ENCODE data around the gene IGSF5. TPM values are rescaled to one million over a fixed set of nuclear protein-coding genes. Genes with fewer than 3 reads are reported as not detected.
A peak's percentile ranks its signal among the peaks of the same experiment; 100 is the strongest.

The IGSF5 gene
- total RNA-seq, 1 donor from 2014 or later, result 1.5 TPM

DNA sequence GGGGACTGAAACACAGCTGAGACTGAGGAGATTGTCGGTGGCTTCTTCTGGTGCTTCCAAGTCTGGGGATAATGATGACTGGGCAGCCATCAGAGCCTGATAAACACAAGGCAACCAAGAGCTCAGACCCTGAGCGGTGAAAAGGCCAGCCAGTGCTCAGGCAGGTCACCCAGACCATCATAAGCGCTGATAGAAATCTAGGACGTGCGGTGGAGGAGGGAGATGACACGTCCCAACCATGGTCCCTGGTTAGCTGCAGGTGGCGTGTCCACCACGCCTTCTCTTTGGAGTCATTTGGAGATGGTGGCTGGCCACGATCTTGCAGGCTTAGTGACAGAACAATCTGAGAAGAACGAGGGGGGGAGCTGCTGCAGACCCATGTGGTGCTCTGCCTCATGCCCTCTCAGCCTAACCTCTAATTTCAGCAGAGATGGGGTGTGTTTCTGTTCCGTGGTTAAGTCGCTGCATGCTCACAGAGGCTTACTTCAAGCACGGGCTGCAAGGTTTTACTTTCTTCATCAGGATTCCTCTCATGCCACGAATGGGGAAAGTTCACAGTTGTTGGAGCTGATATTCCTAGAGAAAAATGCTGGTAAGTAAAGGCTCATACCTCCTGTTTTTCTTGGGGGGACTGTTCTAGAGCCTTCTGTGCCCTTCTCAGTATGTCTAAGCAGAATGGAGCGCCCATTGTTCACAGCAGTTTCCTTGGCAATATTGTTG is 17.4 kb upstream of the IGSF5 start:
- H3K4me1 Mint-ChIP-seq (ENCODE audit: unreplicated experiment), result peaks cover 17% of the 10 kb centered on the region
- TF ChIP-seq, protein P1, sequence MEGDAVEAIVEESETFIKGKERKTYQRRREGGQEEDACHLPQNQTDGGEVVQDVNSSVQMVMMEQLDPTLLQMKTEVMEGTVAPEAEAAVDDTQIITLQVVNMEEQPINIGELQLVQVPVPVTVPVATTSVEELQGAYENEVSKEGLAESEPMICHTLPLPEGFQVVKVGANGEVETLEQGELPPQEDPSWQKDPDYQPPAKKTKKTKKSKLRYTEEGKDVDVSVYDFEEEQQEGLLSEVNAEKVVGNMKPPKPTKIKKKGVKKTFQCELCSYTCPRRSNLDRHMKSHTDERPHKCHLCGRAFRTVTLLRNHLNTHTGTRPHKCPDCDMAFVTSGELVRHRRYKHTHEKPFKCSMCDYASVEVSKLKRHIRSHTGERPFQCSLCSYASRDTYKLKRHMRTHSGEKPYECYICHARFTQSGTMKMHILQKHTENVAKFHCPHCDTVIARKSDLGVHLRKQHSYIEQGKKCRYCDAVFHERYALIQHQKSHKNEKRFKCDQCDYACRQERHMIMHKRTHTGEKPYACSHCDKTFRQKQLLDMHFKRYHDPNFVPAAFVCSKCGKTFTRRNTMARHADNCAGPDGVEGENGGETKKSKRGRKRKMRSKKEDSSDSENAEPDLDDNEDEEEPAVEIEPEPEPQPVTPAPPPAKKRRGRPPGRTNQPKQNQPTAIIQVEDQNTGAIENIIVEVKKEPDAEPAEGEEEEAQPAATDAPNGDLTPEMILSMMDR (conservative IDR thresholded peaks at IDR 0.05), result no peak
- H3K4me3 Mint-ChIP-seq, result no peak overlapping the region
- peaks cover 5% of the 10 kb centered on the region for H3K36me3 Mint-ChIP-seq
- H3K27me3 Mint-ChIP-seq, result no peaks in the 10 kb centered on the region
- no peak for DNase-seq (ENCODE audit: extremely low spot score, unreplicated experiment)
- H3K9me3 Mint-ChIP-seq, result peaks cover 10% of the 10 kb centered on the region
- no peak overlapping the region for H3K27ac Mint-ChIP-seq

DNA sequence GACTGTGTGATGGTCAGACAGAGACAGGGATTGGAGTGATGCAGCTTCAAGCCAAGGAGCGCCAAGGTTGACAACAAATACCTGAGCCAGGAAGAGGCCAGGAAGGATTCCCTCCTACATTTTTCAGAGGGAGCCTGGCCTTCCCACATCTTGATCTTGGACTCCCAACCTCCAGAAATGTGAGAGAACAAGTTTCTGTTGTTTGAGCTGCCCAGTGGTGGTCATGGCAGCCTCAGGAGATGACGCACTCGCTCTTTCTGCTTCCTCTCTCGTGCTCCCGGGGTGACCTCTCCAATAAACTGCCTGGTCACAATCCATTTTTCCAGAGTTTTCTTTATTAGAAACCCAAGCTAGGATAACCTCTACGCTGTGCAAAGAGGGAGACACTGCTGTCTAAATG is 16.6 kb upstream of the IGSF5 start:
- TF ChIP-seq, protein P1 (conservative IDR thresholded peaks at IDR 0.05), result no peak
- peaks cover 5% of the 10 kb centered on the region for H3K36me3 Mint-ChIP-seq
- H3K4me1 Mint-ChIP-seq (ENCODE audit: unreplicated experiment), result peaks cover 17% of the 10 kb centered on the region
- no peak for DNase-seq (ENCODE audit: extremely low spot score, unreplicated experiment)
- no peak overlapping the region for H3K4me3 Mint-ChIP-seq
- no peak overlapping the region for H3K27ac Mint-ChIP-seq
- peaks cover 7% of the 10 kb centered on the region for H3K9me3 Mint-ChIP-seq
- H3K27me3 Mint-ChIP-seq, result no peaks in the 10 kb centered on the region

DNA sequence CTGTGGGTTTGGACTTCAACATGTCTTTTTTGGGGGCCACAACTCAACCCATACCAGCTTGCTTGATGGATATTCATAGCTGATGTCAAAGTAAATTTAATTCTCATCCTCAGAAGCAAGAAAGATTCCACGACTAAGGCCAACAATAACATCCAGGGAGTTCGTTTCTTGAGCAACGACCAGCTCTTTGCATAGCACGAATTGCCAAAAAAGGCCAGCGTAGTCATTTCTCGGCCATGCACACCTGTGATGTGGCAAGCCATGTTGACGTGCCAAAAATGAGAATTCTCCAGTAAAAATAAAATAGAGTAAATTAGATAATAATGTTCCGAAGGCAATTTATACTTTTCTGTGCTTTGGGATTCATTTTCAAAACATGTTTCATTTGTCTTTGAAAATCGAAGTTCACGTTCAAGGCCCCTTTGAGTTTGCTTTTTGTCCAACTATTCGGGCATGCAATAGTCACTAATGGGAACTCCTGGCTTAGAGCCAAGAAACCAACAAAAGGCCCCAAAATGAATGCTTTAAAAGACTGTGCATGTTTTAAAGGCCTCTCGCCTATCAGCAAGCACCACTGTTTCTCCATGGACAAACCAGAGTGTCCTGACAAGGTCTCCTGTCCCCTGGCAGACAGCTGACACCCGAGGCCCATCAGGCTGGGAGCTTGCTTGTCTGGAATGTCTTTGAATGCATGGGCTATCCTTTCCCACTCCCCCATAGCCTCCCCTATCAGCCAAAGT is 14.4 kb upstream of the IGSF5 start:
- no peaks in the 10 kb centered on the region for H3K9me3 Mint-ChIP-seq
- H3K27me3 Mint-ChIP-seq, result no peaks in the 10 kb centered on the region
- peaks cover 17% of the 10 kb centered on the region for H3K4me1 Mint-ChIP-seq (ENCODE audit: unreplicated experiment)
- H3K4me3 Mint-ChIP-seq, result no peak overlapping the region
- no peak for DNase-seq (ENCODE audit: extremely low spot score, unreplicated experiment)
- no peaks in the 10 kb centered on the region for H3K36me3 Mint-ChIP-seq
- TF ChIP-seq, protein P1 (conservative IDR thresholded peaks at IDR 0.05), result no peak
- no peak overlapping the region for H3K27ac Mint-ChIP-seq

DNA sequence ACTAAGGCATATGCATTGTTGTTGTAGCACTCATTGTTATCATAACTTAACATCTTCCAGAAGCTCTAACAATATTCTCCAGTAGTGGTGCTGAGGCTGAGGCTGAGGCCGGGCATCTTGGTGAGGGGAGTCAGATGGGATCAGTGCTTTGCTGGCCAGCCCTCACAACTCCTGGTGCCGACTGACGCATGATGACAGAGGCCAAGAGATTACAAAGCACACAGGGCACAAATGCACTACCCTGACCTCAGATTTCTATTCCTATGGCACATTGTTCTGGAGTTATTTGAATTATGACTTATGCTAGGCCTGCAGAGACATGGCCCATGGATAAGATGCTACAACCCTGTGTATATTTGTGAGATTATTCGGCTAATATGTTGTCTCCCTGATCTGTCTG is 8.3 kb upstream of the IGSF5 start:
- H3K9me3 Mint-ChIP-seq, result peaks cover 14% of the 10 kb centered on the region
- peak overlapping the region; percentile 99 for H3K27ac Mint-ChIP-seq
- TF ChIP-seq, protein P1 (conservative IDR thresholded peaks at IDR 0.05), result no peak
- H3K4me3 Mint-ChIP-seq, result no peak overlapping the region
- no peaks in the 10 kb centered on the region for H3K27me3 Mint-ChIP-seq
- DNase-seq (ENCODE audit: extremely low spot score, unreplicated experiment), result no peak
- peaks cover 19% of the 10 kb centered on the region for H3K4me1 Mint-ChIP-seq (ENCODE audit: unreplicated experiment)
- H3K36me3 Mint-ChIP-seq, result peaks cover 8% of the 10 kb centered on the region

DNA sequence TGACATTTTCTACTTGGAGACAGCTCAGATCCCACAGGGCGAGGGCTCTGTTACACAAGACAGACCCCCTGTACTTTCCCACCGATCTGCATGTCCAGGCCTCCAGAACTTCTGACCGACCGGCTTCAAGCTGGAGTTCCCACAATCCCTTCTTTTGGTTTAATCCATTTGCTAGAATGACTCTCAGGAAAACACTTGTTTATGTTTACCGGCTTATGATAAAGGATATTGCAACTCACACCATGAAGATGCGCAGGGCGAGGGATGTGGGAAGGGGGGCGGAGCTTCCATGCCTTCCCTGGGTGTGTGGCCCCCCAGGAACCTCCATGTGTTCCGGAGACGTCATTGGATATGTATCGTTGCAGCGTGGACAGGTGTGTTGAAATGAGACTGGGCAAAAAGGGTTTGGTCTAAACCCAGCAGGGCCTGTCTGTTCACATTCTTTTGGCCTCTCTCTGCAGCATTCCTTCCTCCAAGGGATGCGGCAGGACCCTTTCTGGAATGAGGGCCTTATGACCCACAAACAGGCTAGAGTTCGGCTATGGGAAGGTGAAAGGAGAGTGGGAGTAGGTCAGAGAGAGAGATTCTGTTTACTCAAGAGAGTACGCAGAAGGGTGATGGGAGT is 7.5 kb upstream of the IGSF5 start:
- DNase-seq (ENCODE audit: extremely low spot score, unreplicated experiment), result no peak
- Mint-ChIP-seq H3K27me3 (no peaks in the 10 kb centered on the region), H3K27ac (peak overlapping the region; percentile 99), H3K9me3 (peaks cover 14% of the 10 kb centered on the region), H3K4me1 (ENCODE audit: unreplicated experiment) (peaks cover 19% of the 10 kb centered on the region), H3K36me3 (peaks cover 8% of the 10 kb centered on the region), H3K4me3 (peak overlapping the region; percentile 79)
- TF ChIP-seq, protein P1 (conservative IDR thresholded peaks at IDR 0.05), result no peak

Measured in type B pancreatic cell (in vitro differentiated cells).